HepG2 (cell line): Measurements from ENCODE around the gene YWHAB. TPM values are rescaled to one million over a fixed set of nuclear protein-coding genes. Genes with fewer than 3 reads are reported as not detected.
A peak's percentile ranks its signal among the peaks of the same experiment; 100 is the strongest.

ENCODE experiments used
- DMAP1 ChIP-seq: IDR thresholded peaks from 2 replicates; pipeline ENCODE4 v1.6.1; 2016
- HMG20B ChIP-seq: conservative IDR thresholded peaks from 2 replicates; pipeline ENCODE4 v1.6.1; 2016; ENCODE audit warnings: missing genetic modification reagents, missing compliant biosample characterization
- HNRNPK ChIP-seq: fragments of 200-400 bp; formaldehyde crosslinking; IDR thresholded peaks from 2 replicates; pipeline ENCODE4 v1.6.1; 2018; ENCODE audit warnings: low read length, low read depth, moderate library complexity, mild to moderate bottlenecking; ENCODE audit not compliant: poor library complexity, severe bottlenecking
- HNRNPUL1 ChIP-seq: fragments of 200-400 bp; formaldehyde crosslinking; IDR thresholded peaks from 2 replicates; pipeline ENCODE4 v1.6.1; 2017; ENCODE audit warnings: low read depth, mild to moderate bottlenecking, low read length, moderate library complexity
- KAT2B ChIP-seq: fragments of 150-350 bp; IDR thresholded peaks from 2 replicates; pipeline ENCODE4 v1.6.1; 2014; ENCODE audit warnings: low read depth, low read length, borderline replicate concordance
- MXD4 ChIP-seq: IDR thresholded peaks from 2 replicates; pipeline ENCODE4 v1.6.1; 2016; ENCODE audit warnings: mild to moderate bottlenecking, missing biosample characterization, missing genetic modification reagents
- SP4 ChIP-seq: sonication (generic); formaldehyde crosslinking; IDR thresholded peaks from 2 replicates; pipeline ENCODE4 v1.8.1; 2023; ENCODE audit warnings: mild to moderate bottlenecking, missing genetic modification reagents
- STAG1 ChIP-seq: sonication (generic); formaldehyde crosslinking; IDR thresholded peaks from 2 replicates; pipeline ENCODE4 v1.4.0; 2020; ENCODE audit warnings: missing genetic modification reagents
- ZBTB42 ChIP-seq: sonication (generic); formaldehyde crosslinking; IDR thresholded peaks from 2 replicates; pipeline ENCODE4 v1.5.0; 2020; ENCODE audit warnings: mild to moderate bottlenecking, missing genetic modification reagents
- ZBTB8A ChIP-seq: sonication (generic); formaldehyde crosslinking; IDR thresholded peaks from 2 replicates; pipeline ENCODE4 v1.4.0; 2020; ENCODE audit warnings: mild to moderate bottlenecking, low read depth, missing genetic modification reagents, borderline replicate concordance
- ZMYM2 ChIP-seq: sonication (generic); formaldehyde crosslinking; IDR thresholded peaks from 2 replicates; pipeline ENCODE4 v1.8.0; 2022; ENCODE audit warnings: mild to moderate bottlenecking, missing genetic modification reagents
- ZNF331 ChIP-seq: sonication (generic); formaldehyde crosslinking; IDR thresholded peaks from 2 replicates; pipeline ENCODE4 v1.4.0; 2020; ENCODE audit warnings: missing genetic modification reagents
- ZNF414 ChIP-seq: sonication (generic); formaldehyde crosslinking; IDR thresholded peaks from 2 replicates; pipeline ENCODE4 v1.5.0; 2020; ENCODE audit warnings: missing genetic modification reagents
- ZNF44 ChIP-seq: sonication (generic); formaldehyde crosslinking; IDR thresholded peaks from 2 replicates; pipeline ENCODE4 v1.5.1; 2020; ENCODE audit warnings: mild to moderate bottlenecking, missing genetic modification reagents
- ZNF746 ChIP-seq: sonication (generic); formaldehyde crosslinking; IDR thresholded peaks from 2 replicates; pipeline ENCODE4 v1.8.0; 2022; ENCODE audit warnings: mild to moderate bottlenecking, missing genetic modification reagents
- ZSCAN25 ChIP-seq: sonication (generic); formaldehyde crosslinking; IDR thresholded peaks from 2 replicates; pipeline ENCODE4 v1.8.0; 2022; ENCODE audit warnings: mild to moderate bottlenecking, missing genetic modification reagents
- polyA plus RNA-seq, 8 experiments: library from polyadenylated mRNA; depleted of rRNA in 3 of 8; stranded (reverse) in 7 of 8; unstranded in 1 of 8; fragments of >200 nt; fragmentation: Illumina TruSeq in 4 of 8; extraction: Trizol in 4 of 8; gene quantifications; 2 replicates each; pipeline versions ENCODE4 v1.2.1 to v1.2.3, GENCODE V29; 2011 to 2016; ENCODE audit warnings: low read depth in 4 of 8, missing spikeins in 1 of 8, mixed read lengths in 1 of 8; ENCODE audit not compliant: insufficient read depth in 1 of 8
- total RNA-seq, 5 experiments: library from RNA; depleted of rRNA; stranded (reverse); fragments of >200 nt; fragmentation: Illumina TruSeq; extraction: Trizol; gene quantifications; 2 replicates each; pipeline ENCODE4 v1.2.3, GENCODE V29; 2016; ENCODE audit warnings: low read depth in 1 of 5
- TF ChIP-seq, protein P1 (sequence below): sonication (generic); formaldehyde crosslinking; IDR thresholded peaks from 2 replicates; pipeline ENCODE4 v1.4.0; 2020; ENCODE audit warnings: missing genetic modification reagents
- TF ChIP-seq, protein P2 (sequence below): IDR thresholded peaks from 2 replicates; pipeline ENCODE4 v1.6.1; 2016; ENCODE audit warnings: missing genetic modification reagents, missing compliant biosample characterization
- TF ChIP-seq, protein P3 (sequence below): sonication (generic); formaldehyde crosslinking; IDR thresholded peaks from 2 replicates; pipeline ENCODE4 v1.9.0; 2021; ENCODE audit warnings: mild to moderate bottlenecking, missing genetic modification reagents
- TF ChIP-seq, protein P4 (sequence below): sonication (generic); formaldehyde crosslinking; IDR thresholded peaks from 2 replicates; pipeline ENCODE4 v1.5.1; 2020; ENCODE audit warnings: mild to moderate bottlenecking, missing genetic modification reagents, moderate library complexity

The YWHAB gene
- total and polyA plus RNA-seq, 2 of the 13 experiments (the other 11 are each of a cell fraction or from before 2014, with no cell fraction given): 77.2 to 121 TPM

DNA sequence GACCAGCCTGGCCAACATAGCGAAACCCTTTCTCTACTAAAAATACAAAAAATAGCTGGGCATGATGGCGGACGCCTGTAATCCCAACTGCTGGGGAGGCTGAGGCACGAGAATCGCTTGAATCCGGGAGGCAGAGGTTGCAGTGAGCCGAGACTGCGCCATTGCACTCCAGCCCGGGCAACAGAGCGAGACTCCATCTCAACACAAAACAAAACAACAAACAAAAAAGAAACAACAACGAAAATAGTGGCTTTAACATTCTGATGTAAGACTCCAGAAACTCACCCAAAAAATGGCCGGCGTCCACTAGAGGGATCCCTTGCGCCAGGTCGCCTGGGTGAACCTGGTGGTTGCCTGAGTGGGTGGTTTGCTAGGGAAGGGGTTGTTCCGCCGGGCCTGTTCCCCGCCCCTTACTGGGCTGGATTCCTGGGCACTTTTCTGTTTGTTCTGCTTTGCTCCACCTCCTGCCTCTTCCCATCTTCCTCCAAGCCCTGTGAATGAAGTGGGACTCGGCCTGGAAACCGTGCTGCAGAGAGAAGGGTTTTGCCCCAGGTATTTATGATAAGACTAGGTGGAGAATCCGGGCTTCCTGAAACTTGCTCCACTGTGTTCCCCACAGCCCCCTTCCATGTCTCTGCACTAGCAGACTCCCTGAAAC, 25.9 kb downstream of the YWHAB start (continued):
- TF ChIP-seq, protein P1, sequence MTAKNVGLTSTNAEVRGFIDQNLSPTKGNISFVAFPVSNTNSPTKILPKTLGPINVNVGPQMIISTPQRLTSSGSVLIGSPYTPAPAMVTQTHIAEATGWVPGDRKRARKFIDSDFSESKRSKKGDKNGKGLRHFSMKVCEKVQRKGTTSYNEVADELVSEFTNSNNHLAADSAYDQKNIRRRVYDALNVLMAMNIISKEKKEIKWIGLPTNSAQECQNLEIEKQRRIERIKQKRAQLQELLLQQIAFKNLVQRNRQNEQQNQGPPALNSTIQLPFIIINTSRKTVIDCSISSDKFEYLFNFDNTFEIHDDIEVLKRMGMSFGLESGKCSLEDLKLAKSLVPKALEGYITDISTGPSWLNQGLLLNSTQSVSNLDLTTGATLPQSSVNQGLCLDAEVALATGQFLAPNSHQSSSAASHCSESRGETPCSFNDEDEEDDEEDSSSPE (CRISPR knock-in tag): peak; percentile 43; the same call in 1 of the 2 replicates
- TF ChIP-seq ZBTB8A (CRISPR knock-in tag): peak; percentile 100
- TF ChIP-seq HMG20B (CRISPR knock-in tag): no peak
- peak; percentile 37; the same call in 1 of the 2 replicates for TF ChIP-seq MXD4 (CRISPR knock-in tag)
- no peak for TF ChIP-seq ZMYM2 (CRISPR knock-in tag)
- TF ChIP-seq ZBTB42 (CRISPR knock-in tag): 0 out of 2 replicates have a peak, but pooled peaks have one; percentile 2
- TF ChIP-seq ZNF331 (CRISPR knock-in tag): no peak; the same call in 1 of the 2 replicates
- no peak; the same call in 1 of the 2 replicates for TF ChIP-seq DMAP1 (CRISPR knock-in tag)
- TF ChIP-seq, protein P2, sequence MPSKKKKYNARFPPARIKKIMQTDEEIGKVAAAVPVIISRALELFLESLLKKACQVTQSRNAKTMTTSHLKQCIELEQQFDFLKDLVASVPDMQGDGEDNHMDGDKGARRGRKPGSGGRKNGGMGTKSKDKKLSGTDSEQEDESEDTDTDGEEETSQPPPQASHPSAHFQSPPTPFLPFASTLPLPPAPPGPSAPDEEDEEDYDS (CRISPR knock-in tag): 0 out of 2 replicates have a peak, but pooled peaks have one; percentile 56
- peak; percentile 76; the same call in 1 of the 2 replicates for TF ChIP-seq SP4 (CRISPR knock-in tag)
- no peak for TF ChIP-seq HNRNPUL1
- TF ChIP-seq, protein P3, sequence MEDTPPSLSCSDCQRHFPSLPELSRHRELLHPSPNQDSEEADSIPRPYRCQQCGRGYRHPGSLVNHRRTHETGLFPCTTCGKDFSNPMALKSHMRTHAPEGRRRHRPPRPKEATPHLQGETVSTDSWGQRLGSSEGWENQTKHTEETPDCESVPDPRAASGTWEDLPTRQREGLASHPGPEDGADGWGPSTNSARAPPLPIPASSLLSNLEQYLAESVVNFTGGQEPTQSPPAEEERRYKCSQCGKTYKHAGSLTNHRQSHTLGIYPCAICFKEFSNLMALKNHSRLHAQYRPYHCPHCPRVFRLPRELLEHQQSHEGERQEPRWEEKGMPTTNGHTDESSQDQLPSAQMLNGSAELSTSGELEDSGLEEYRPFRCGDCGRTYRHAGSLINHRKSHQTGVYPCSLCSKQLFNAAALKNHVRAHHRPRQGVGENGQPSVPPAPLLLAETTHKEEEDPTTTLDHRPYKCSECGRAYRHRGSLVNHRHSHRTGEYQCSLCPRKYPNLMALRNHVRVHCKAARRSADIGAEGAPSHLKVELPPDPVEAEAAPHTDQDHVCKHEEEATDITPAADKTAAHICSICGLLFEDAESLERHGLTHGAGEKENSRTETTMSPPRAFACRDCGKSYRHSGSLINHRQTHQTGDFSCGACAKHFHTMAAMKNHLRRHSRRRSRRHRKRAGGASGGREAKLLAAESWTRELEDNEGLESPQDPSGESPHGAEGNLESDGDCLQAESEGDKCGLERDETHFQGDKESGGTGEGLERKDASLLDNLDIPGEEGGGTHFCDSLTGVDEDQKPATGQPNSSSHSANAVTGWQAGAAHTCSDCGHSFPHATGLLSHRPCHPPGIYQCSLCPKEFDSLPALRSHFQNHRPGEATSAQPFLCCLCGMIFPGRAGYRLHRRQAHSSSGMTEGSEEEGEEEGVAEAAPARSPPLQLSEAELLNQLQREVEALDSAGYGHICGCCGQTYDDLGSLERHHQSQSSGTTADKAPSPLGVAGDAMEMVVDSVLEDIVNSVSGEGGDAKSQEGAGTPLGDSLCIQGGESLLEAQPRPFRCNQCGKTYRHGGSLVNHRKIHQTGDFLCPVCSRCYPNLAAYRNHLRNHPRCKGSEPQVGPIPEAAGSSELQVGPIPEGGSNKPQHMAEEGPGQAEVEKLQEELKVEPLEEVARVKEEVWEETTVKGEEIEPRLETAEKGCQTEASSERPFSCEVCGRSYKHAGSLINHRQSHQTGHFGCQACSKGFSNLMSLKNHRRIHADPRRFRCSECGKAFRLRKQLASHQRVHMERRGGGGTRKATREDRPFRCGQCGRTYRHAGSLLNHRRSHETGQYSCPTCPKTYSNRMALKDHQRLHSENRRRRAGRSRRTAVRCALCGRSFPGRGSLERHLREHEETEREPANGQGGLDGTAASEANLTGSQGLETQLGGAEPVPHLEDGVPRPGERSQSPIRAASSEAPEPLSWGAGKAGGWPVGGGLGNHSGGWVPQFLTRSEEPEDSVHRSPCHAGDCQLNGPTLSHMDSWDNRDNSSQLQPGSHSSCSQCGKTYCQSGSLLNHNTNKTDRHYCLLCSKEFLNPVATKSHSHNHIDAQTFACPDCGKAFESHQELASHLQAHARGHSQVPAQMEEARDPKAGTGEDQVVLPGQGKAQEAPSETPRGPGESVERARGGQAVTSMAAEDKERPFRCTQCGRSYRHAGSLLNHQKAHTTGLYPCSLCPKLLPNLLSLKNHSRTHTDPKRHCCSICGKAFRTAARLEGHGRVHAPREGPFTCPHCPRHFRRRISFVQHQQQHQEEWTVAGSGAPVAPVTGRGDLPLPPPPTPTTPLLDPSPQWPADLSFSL (CRISPR knock-in tag): no peak
- TF ChIP-seq KAT2B: no peak
- TF ChIP-seq ZSCAN25 (CRISPR knock-in tag): 0 out of 2 replicates have a peak, but pooled peaks have one; percentile 48
- no peak for TF ChIP-seq HNRNPK
- no peak; the same call in 1 of the 2 replicates for TF ChIP-seq ZNF44 (CRISPR knock-in tag)
- peak; percentile 93 for TF ChIP-seq ZNF414 (CRISPR knock-in tag)
- peak; percentile 76 for TF ChIP-seq STAG1
- TF ChIP-seq ZNF746 (CRISPR knock-in tag): 0 out of 2 replicates have a peak, but pooled peaks have one; percentile 42
- TF ChIP-seq, protein P4, sequence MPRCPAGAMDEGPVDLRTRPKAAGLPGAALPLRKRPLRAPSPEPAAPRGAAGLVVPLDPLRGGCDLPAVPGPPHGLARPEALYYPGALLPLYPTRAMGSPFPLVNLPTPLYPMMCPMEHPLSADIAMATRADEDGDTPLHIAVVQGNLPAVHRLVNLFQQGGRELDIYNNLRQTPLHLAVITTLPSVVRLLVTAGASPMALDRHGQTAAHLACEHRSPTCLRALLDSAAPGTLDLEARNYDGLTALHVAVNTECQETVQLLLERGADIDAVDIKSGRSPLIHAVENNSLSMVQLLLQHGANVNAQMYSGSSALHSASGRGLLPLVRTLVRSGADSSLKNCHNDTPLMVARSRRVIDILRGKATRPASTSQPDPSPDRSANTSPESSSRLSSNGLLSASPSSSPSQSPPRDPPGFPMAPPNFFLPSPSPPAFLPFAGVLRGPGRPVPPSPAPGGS (CRISPR knock-in tag): 0 out of 2 replicates have a peak, but pooled peaks have one; percentile 31
